Fibroblast of lung (primary cell): Measurements from ENCODE around the gene RILPL2.

Experiments used
- CTCF ChIP-seq, 2 donors: IDR thresholded peaks in 1 of 2; conservative IDR thresholded peaks in 1 of 2; 1 replicate in 1 of 2; 2 replicates in 1 of 2; pipeline ENCODE4 v1.5.1; 2011 to 2012; ENCODE audit warnings: low read length in 2 of 2, control low read depth in 1 of 2, inconsistent platforms in 1 of 2, low read depth in 1 of 2, mild to moderate bottlenecking in 1 of 2
- EZH2 ChIP-seq: IDR thresholded peaks from 2 replicates; pipeline ENCODE4 v1.5.1; 2012; ENCODE audit warnings: low read length, control low read depth, mild to moderate bottlenecking; ENCODE audit errors: missing control alignments

- TF ChIP-seq CTCF (conservative IDR thresholded peaks at IDR 0.05 in 1 of 2, IDR thresholded peaks at IDR 0.05 in 1 of 2; ENCODE audit: low read depth in 1 of 2, low read length in 2 of 2) (no peak), EZH2 (no peak)
These were observed 9.8 kb upstream of the RILPL2 start for GRCh38 chr12:123446333-123446713.
